ENCODE results near the gene RASGRP3.

RASGRP3 gene

GRCh38 chr2:33586766-33587165 is 110.3 kb downstream of the RASGRP3 start:
- H3K27ac ChIP-seq: no peak overlapping the region
- H3K4me3 ChIP-seq (ENCODE audit: low read depth in 1 of 2, low read length in 1 of 2): no peak overlapping the region
- H3K27me3 ChIP-seq: no peaks in the 10 kb centered on the region
- TF ChIP-seq CTCF (IDR thresholded peaks at IDR 0.05): no peak
- H3K9me3 ChIP-seq: no peaks in the 10 kb centered on the region
- H3K4me1 ChIP-seq (ENCODE audit: control insufficient read depth in 1 of 2, insufficient read depth in 1 of 2, low read depth in 1 of 2, low read length in 1 of 2): no peaks in the 10 kb centered on the region
- H3K36me3 ChIP-seq: peaks cover 78% of the 10 kb centered on the region

- Histone ChIP-seq H3K4me3 (ENCODE audit: low read depth in 1 of 2, low read length in 1 of 2) (no peak overlapping the region), H3K27ac (no peak overlapping the region), H3K9me3 (no peaks in the 10 kb centered on the region), H3K4me1 (ENCODE audit: control insufficient read depth in 1 of 2, insufficient read depth in 1 of 2, low read depth in 1 of 2, low read length in 1 of 2) (no peaks in the 10 kb centered on the region), H3K27me3 (no peaks in the 10 kb centered on the region), H3K36me3 (peaks cover 87% of the 10 kb centered on the region)
- no peak for TF ChIP-seq CTCF (IDR thresholded peaks at IDR 0.05)
Observed at GRCh38 chr2:33588232-33588631, 111.8 kb downstream of the RASGRP3 start.

- no peaks in the 10 kb centered on the region for H3K4me1 ChIP-seq (ENCODE audit: control insufficient read depth in 1 of 2, insufficient read depth in 1 of 2, low read depth in 1 of 2, low read length in 1 of 2)
- H3K9me3 ChIP-seq: no peaks in the 10 kb centered on the region
- no peak overlapping the region for H3K27ac ChIP-seq
- peaks cover 84% of the 10 kb centered on the region for H3K36me3 ChIP-seq
- H3K27me3 ChIP-seq: no peaks in the 10 kb centered on the region
- no peak overlapping the region for H3K4me3 ChIP-seq (ENCODE audit: low read depth in 1 of 2, low read length in 1 of 2)
- TF ChIP-seq CTCF (IDR thresholded peaks at IDR 0.05): no peak
Observed at GRCh38 chr2:33589444-33589843, 113.0 kb downstream of the RASGRP3 start.

GRCh38 chr2:33595385-33595784 is 118.9 kb downstream of the RASGRP3 start:
- H3K9me3 ChIP-seq: no peaks in the 10 kb centered on the region
- H3K27me3 ChIP-seq: no peaks in the 10 kb centered on the region
- H3K27ac ChIP-seq: no peak overlapping the region
- no peak for TF ChIP-seq CTCF (IDR thresholded peaks at IDR 0.05)
- H3K4me1 ChIP-seq (ENCODE audit: control insufficient read depth in 1 of 2, insufficient read depth in 1 of 2, low read depth in 1 of 2, low read length in 1 of 2): peaks cover 12 to 16% of the 10 kb centered on the region in 2 experiments
- H3K36me3 ChIP-seq: peaks cover 35% of the 10 kb centered on the region
- H3K4me3 ChIP-seq (ENCODE audit: low read depth in 1 of 2, low read length in 1 of 2): no peak overlapping the region

- Histone ChIP-seq H3K4me3 (ENCODE audit: low read depth in 1 of 2, low read length in 1 of 2) (no peak overlapping the region), H3K27ac (no peak overlapping the region), H3K9me3 (no peaks in the 10 kb centered on the region), H3K27me3 (no peaks in the 10 kb centered on the region), H3K4me1 (ENCODE audit: control insufficient read depth in 1 of 2, insufficient read depth in 1 of 2, low read depth in 1 of 2, low read length in 1 of 2) (peaks cover 12 to 16% of the 10 kb centered on the region in 2 experiments), H3K36me3 (peaks cover 19% of the 10 kb centered on the region)
- TF ChIP-seq CTCF (IDR thresholded peaks at IDR 0.05): no peak
Observed at GRCh38 chr2:33597026-33597425, 120.6 kb downstream of the RASGRP3 start.
